HG02840 (cell line): ENCODE results near the gene PLEKHH1.
"Not testable (repeated sequence)": the region's sequence is repeated elsewhere in the genome, so short reads cannot be mapped to it uniquely, and the experiment has no call there.

Experiments used
- ATAC-seq: cut with Tn5 transposase; IDR thresholded peaks from one replicate; pipeline ENCODE4 v1.9.1; 2021; ENCODE audit warnings: mild to moderate bottlenecking, moderate library complexity, moderate number of reproducible peaks; ENCODE audit not compliant: unreplicated experiment, low FRiP score

The PLEKHH1 gene

GRCh38 chr14:67610491-67610890 lies 77.4 kb downstream of the PLEKHH1 start:
- ATAC-seq: no peak

DNA sequence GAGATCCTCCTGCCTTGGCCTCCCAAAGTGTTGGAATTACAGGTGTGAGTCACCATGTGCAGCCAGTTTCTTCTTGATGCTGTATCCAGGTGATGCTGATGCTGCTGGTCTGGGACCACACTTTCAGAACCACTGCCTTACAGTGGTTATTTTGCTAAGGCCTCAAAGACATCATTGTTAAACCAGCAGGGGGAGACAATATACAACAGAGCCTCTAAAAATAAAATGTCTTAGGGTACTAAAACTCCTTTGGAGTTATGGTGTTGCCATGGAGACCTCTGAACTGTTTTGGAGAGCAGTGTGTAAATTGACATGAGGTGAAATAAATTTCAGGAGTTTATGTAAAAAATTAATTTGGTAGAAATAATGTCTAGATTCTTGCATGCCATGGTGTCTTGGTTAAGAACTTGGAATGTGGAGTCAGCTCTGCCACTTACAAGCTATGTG lies 85.5 kb downstream of the PLEKHH1 start:
- no peak for ATAC-seq

DNA sequence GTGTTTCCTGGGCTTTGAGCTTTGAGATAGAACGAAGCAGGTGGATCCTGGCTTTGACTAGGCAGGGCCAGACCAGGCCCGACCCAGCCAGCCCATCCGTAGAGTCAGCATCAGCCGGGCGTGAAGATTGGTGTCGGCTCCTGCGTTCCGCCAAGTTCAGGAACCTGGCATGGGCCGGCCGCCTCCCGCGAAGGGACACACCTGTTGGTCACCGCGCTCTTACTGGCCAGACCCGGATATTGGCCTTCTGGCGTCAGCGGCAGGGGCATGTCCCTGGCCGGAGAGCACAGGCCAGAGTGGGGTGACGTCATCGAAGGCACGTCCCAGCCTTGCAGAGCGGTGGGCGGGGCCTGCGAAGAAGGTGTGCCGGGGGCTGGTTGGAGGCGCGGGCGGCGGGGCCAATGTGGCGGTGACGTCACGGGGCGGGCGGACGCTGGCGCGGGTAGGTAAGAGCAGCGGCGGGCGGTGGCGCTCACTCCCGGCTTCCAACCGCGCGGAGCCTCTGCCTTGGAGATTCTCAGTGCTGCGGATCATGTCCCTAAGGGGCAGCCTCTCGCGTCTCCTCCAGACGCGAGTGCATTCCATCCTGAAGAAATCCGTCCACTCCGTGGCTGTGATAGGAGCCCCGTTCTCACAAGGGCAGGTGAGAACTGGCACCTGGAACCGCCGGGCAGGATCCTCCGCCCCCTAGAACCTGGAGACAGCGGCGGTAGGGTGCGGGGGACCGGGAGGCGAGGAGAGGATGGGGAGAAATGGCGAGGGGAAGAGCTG lies 86.5 kb downstream of the PLEKHH1 start, which contains the start of gene ARG2:
Gene ARG2 (plus strand): TSS at position 475 of the 771 bp plus-strand sequence. CDS start 58 bp downstream, at position 533.
- peak; percentile 93 for ATAC-seq

GRCh38 chr14:67620217-67620785 lies 87.2 kb downstream of the PLEKHH1 start:
- ATAC-seq: no peak

DNA sequence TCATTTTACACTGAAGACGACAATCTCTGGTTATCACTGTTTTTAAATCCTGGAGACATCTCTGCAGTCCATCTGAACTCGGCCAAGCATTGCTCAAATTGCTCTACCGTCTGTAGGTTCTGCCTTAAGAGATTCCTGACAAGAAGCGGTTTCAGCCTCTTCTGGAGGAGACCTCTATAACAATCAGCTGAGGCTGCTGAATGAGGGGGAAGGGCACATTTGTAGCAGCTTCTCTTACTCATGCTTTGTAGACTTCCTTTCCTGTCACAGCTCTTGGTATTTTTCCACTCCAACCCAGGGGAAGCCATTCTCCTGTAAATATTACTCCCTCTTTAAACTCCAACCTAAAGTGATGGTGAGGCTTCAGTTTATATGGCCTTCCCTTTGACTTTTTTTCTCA lies 89.6 kb downstream of the PLEKHH1 start:
- no peak for ATAC-seq

GRCh38 chr14:67623114-67623513 lies 90.0 kb downstream of the PLEKHH1 start:
- ATAC-seq: no peak

- ATAC-seq: not testable (repeated sequence)
Observed at GRCh38 chr14:67626131-67626530, 93.0 kb downstream of the PLEKHH1 start.

- no peak for ATAC-seq
Observed at GRCh38 chr14:67627519-67627918, 94.4 kb downstream of the PLEKHH1 start.

GRCh38 chr14:67630186-67630585 lies 97.1 kb downstream of the PLEKHH1 start:
- ATAC-seq: no peak

DNA sequence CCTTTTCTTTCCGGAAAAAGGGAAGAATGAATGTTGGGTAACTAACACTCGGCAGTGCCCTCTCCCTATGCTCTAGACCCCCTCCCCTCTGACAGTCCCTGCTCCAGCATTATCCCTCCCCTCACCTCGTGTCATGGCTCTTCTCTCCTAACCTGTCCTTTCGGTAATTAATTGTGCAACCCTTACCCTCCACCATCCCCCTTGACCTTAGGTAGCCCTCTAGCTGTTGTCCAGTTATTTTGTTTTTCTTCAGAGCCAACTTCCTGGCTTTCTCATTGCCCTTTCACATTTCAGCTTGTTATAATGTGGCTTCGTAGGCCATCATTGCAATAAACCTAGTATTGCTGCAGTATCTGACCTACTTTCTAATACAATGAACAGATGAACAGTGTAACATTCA lies 97.8 kb downstream of the PLEKHH1 start:
- ATAC-seq: no peak

DNA sequence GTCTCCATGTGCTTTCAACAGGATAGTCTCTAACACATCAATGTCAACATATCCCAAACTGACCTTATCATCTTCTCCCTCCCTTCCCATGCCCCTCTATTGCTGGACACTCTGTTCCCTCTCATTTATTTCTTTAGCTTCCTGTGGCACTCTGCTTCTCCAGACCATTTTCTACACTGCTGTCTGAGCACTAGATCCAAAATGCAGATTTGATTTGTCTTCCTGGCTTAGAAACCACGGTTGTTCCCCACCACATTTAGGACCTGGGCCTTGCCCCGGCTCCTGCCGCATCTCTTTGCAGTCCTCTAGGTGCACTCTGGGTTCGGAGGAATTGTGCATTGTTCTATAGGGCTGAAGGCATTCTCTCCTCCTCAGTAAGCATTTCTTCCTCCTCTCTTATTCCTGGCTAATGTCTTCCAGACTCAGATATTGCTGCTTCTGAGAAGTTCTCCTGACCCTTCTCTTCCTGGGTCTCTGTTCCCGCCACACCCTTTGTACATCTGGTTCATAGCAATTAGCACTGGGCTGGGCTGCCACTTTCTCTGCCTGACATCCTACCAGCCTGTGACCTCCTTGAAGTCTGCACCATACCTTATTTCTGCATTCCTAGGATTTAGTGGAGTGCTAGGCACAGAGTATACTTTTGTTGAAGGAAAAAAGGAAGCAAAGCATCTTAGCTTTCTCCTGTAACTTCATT lies 100.5 kb downstream of the PLEKHH1 start:
- ATAC-seq: no peak

DNA sequence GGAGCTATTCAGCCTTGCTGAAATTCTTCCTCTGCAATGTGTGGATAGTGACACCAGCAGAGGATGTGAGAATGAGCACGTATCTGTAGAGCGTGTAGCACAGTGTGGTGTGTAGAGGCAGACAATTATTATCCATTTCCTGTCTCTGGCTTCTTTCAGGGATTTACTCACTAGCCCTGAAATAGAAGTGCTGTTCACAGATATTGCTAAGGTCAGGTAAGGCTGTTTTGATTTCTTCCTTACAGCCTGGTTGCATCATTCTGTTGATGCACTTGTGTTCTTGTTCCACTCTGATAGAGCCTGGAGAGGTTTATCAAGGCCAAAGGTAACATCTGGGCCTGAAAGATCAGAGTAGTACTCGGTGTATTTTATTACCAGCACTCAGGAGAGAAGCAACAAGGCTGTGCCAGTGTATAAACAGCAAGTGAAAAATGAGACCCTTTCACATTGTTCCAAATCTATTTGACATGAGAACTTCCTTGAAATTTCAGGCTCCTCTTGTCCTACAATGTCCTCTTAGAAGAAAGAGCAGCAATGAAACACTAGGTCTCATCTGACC lies 103.3 kb downstream of the PLEKHH1 start:
- no peak for ATAC-seq

DNA sequence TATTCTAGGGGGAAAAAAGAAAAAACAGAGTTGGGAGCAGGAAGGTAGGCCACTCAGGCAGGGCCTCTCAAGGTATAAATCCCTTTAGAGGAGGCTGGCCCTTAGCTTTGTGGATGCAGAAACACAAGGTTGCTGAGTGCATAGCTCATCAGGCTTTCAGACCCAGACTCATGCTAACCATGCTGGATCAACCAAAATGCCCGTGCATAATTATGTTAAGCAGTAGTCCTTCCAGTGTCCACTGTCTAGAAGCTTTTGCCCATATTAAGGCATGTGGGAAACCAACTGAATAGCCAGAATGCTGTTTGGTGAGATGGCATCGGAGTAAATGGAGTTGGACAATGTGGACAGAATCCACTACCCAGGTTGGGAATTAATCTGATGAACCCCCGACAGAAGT lies 105.6 kb downstream of the PLEKHH1 start:
- no peak for ATAC-seq
